Prostate gland (tissue), 2 donors: ENCODE results near the gene CECR2. TPM values are rescaled to one million over a fixed set of nuclear protein-coding genes. Genes with fewer than 3 reads are reported as not detected.

ENCODE experiments used
- DNase-seq: peaks from one replicate; pipeline ENCODE4 v3.0.0-alpha.2; 2019; ENCODE audit warnings: low spot score
- H3K27ac ChIP-seq, 2 donors: fragments of 200-600 bp; sonication (generic); 2 replicates each; pipeline ENCODE4 v1.5.1; 2017 to 2019
- H3K27me3 ChIP-seq: fragments of 200-600 bp; sonication (generic); replicated peaks from 2 replicates; pipeline ENCODE4 v1.5.1; 2019; ENCODE audit not compliant: insufficient read depth
- H3K36me3 ChIP-seq, 2 donors: fragments of 200-600 bp; sonication (generic); 1 replicate in 1 of 2; 2 replicates in 1 of 2; pipeline versions ENCODE4 v1.5.1 to v1.8.1; 2017 to 2019
- H3K4me1 ChIP-seq: fragments of 200-600 bp; sonication (generic); replicated peaks from 2 replicates; pipeline ENCODE4 v1.5.1; 2019
- H3K4me3 ChIP-seq, 2 donors: fragments of 200-600 bp; sonication (generic); 2 replicates each; pipeline ENCODE4 v1.5.1; 2017 to 2019
- H3K9me3 ChIP-seq: fragments of 200-600 bp; sonication (generic); 2 replicates; pipeline ENCODE4 v1.5.1; 2017
- POLR2A ChIP-seq: fragments of 450-650 bp; IDR thresholded peaks from one replicate; pipeline ENCODE4 v1.6.1; 2016; ENCODE audit warnings: antibody characterized with exemption, mild to moderate bottlenecking
- POLR2AphosphoS5 ChIP-seq: sonication (generic); formaldehyde crosslinking; IDR thresholded peaks from one replicate; pipeline ENCODE4 v1.6.1; 2017; ENCODE audit warnings: antibody characterized with exemption
- WGBS: methylation state at CpG from one replicate; pipeline ENCODE4 v1.1.5; 2018; 5-methylcytosine and 5-hydroxymethylcytosine counted together
- intact Hi-C: fragments of 100-400 bp; cut with DNase I; formaldehyde crosslinking; loops from one replicate; pipeline ENCODE4 v1.14.2; 2022
- total RNA-seq, 2 donors: library from RNA; depleted of rRNA; stranded (reverse); fragments of >200 nt; gene quantifications; one replicate each; pipeline ENCODE4 v1.1.0, GENCODE V29; 2016
- TF ChIP-seq, protein P1 (sequence below), 4 experiments: fragments of 200-600 bp in 2 of 4; fragments of 450-650 bp in 2 of 4; sonication (generic) in 2 of 4; IDR thresholded peaks; 1 replicate in 3 of 4; 2 replicates in 1 of 4; pipeline ENCODE4 v1.5.1; 2016 to 2019; ENCODE audit warnings: antibody characterized with exemption in 4 of 4, mild to moderate bottlenecking in 2 of 4, moderate library complexity in 2 of 4

Gene CECR2
- total RNA-seq, 2 donors from 2014 or later, result 3.1 to 10.1 TPM

GRCh38 chr22:17370026-17370765, 936 bp downstream of the CECR2 start:
- Histone ChIP-seq H3K9me3 (no peaks in the 10 kb centered on the region), H3K27ac (peak overlapping the region; percentile 57 to 88), H3K4me3 (peak overlapping the region; percentile 50 to 80), H3K4me1 (no peaks in the 10 kb centered on the region), H3K36me3 (no peaks in the 10 kb centered on the region), H3K27me3 (no peaks in the 10 kb centered on the region)
- TF ChIP-seq, protein P1, sequence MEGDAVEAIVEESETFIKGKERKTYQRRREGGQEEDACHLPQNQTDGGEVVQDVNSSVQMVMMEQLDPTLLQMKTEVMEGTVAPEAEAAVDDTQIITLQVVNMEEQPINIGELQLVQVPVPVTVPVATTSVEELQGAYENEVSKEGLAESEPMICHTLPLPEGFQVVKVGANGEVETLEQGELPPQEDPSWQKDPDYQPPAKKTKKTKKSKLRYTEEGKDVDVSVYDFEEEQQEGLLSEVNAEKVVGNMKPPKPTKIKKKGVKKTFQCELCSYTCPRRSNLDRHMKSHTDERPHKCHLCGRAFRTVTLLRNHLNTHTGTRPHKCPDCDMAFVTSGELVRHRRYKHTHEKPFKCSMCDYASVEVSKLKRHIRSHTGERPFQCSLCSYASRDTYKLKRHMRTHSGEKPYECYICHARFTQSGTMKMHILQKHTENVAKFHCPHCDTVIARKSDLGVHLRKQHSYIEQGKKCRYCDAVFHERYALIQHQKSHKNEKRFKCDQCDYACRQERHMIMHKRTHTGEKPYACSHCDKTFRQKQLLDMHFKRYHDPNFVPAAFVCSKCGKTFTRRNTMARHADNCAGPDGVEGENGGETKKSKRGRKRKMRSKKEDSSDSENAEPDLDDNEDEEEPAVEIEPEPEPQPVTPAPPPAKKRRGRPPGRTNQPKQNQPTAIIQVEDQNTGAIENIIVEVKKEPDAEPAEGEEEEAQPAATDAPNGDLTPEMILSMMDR (IDR thresholded peaks at IDR 0.05), result no peak
- no peak for TF ChIP-seq POLR2AphosphoS5
- TF ChIP-seq POLR2A, result no peak
- 2% methylated on average over 86 of the region's 88 CpGs for WGBS
- DNase-seq, result no peak
- intact Hi-C loops, result no loop called here

- Histone ChIP-seq H3K27me3 (no peaks in the 10 kb centered on the region), H3K36me3 (no peaks in the 10 kb centered on the region), H3K4me1 (no peaks in the 10 kb centered on the region), H3K27ac (peak overlapping the region; percentile 26 to 88), H3K9me3 (no peaks in the 10 kb centered on the region), H3K4me3 (peak overlapping the region; percentile 50 to 80)
- no peak for DNase-seq
- WGBS, result 15% methylated on average over 23 of the region's 23 CpGs
- TF ChIP-seq POLR2A (no peak), POLR2AphosphoS5 (no peak)
- TF ChIP-seq, protein P1 (IDR thresholded peaks at IDR 0.05), result no peak
- intact Hi-C loops, result no loop called here
Observed at GRCh38 chr22:17370766-17371432, 1.6 kb downstream of the CECR2 start.

GRCh38 chr22:17371448-17371847, 2.2 kb downstream of the CECR2 start:
- intact Hi-C loops, result no loop called here
- 73% methylated on average over 5 of the region's 5 CpGs for WGBS
- DNase-seq, result no peak
- Histone ChIP-seq H3K36me3 (no peaks in the 10 kb centered on the region), H3K27ac (no peak overlapping the region), H3K9me3 (no peaks in the 10 kb centered on the region), H3K4me3 (peak overlapping the region in 1 of 2 donors; percentile 80), H3K27me3 (no peaks in the 10 kb centered on the region), H3K4me1 (no peaks in the 10 kb centered on the region)
- TF ChIP-seq POLR2AphosphoS5, result no peak
- TF ChIP-seq POLR2A, result no peak
- TF ChIP-seq, protein P1 (IDR thresholded peaks at IDR 0.05), result no peak

GRCh38 chr22:17373855-17374254, 4.6 kb downstream of the CECR2 start:
- Histone ChIP-seq H3K27ac (no peak overlapping the region), H3K4me3 (no peak overlapping the region), H3K9me3 (no peaks in the 10 kb centered on the region), H3K36me3 (no peaks in the 10 kb centered on the region), H3K27me3 (no peaks in the 10 kb centered on the region), H3K4me1 (no peaks in the 10 kb centered on the region)
- WGBS, result 70% methylated on average over 4 of the region's 4 CpGs
- TF ChIP-seq, protein P1 (IDR thresholded peaks at IDR 0.05), result no peak
- no peak for TF ChIP-seq POLR2A
- no peak for TF ChIP-seq POLR2AphosphoS5
- DNase-seq, result no peak
- intact Hi-C loops, result no loop called here
